PFSK-1 (cell line): ENCODE measurements around the gene GPR176.

Experiments
- FOXP2 ChIP-seq: optimal IDR thresholded peaks from 2 replicates; pipeline ENCODE3; 2011; ENCODE audit warnings: borderline replicate concordance, control low read depth, inconsistent platforms; ENCODE audit not compliant: insufficient read depth; ENCODE audit errors: extremely low read length, extremely low read depth
- POLR2AphosphoS5 ChIP-seq: IDR thresholded peaks from 2 replicates; pipeline ENCODE4 v1.6.1; 2012; ENCODE audit warnings: low read depth, mild to moderate bottlenecking, control low read depth, low read length, moderate library complexity
- REST ChIP-seq, 2 experiments: IDR thresholded peaks; 2 replicates each; pipeline versions ENCODE4 v1.6.1 to v1.8.0; 2011 to 2012; ENCODE audit warnings: low read depth in 2 of 2, low read length in 2 of 2, control low read depth in 1 of 2, inconsistent platforms in 1 of 2, mild to moderate bottlenecking in 1 of 2, moderate library complexity in 1 of 2; ENCODE audit not compliant: insufficient read depth in 1 of 2
- SIN3A ChIP-seq: IDR thresholded peaks from 2 replicates; pipeline ENCODE4 v1.6.1; 2012; ENCODE audit warnings: mild to moderate bottlenecking, low read length, moderate library complexity, borderline replicate concordance; ENCODE audit not compliant: insufficient read depth
- TAF1 ChIP-seq: IDR thresholded peaks from 2 replicates; pipeline ENCODE4 v1.6.1; 2012; ENCODE audit warnings: low read length, control low read depth, borderline replicate concordance; ENCODE audit not compliant: insufficient read depth

GPR176 gene

GRCh38 chr15:39869858-39870515, 50.1 kb downstream of the GPR176 start:
- TF ChIP-seq SIN3A = no peak
- no peak for TF ChIP-seq POLR2AphosphoS5
- TF ChIP-seq TAF1 = no peak
- no peak for TF ChIP-seq FOXP2
- no peak for TF ChIP-seq REST (IDR thresholded peaks at IDR 0.05; ENCODE audit: insufficient read depth in 1 of 2, low read depth in 2 of 2, low read length in 2 of 2)

GRCh38 chr15:39869254-39869653, 50.8 kb downstream of the GPR176 start:
- no peak for TF ChIP-seq POLR2AphosphoS5
- no peak for TF ChIP-seq REST (IDR thresholded peaks at IDR 0.05; ENCODE audit: insufficient read depth in 1 of 2, low read depth in 2 of 2, low read length in 2 of 2)
- no peak for TF ChIP-seq SIN3A
- no peak for TF ChIP-seq TAF1

- TF ChIP-seq POLR2AphosphoS5 (no peak), FOXP2 (no peak), TAF1 (no peak)
These were observed 51.7 kb downstream of the GPR176 start for GRCh38 chr15:39868396-39868795.

GRCh38 chr15:39864116-39864515, 56.0 kb downstream of the GPR176 start:
- TF ChIP-seq TAF1 = no peak
- TF ChIP-seq POLR2AphosphoS5 = no peak

GRCh38 chr15:39860871-39861270, 59.2 kb downstream of the GPR176 start:
- no peak for TF ChIP-seq REST (IDR thresholded peaks at IDR 0.05; ENCODE audit: insufficient read depth in 1 of 2, low read depth in 2 of 2, low read length in 2 of 2)
- no peak for TF ChIP-seq FOXP2
- TF ChIP-seq POLR2AphosphoS5 = no peak
- no peak for TF ChIP-seq SIN3A
- no peak for TF ChIP-seq TAF1

GRCh38 chr15:39860200-39860599, 59.9 kb downstream of the GPR176 start:
- no peak for TF ChIP-seq FOXP2
- TF ChIP-seq SIN3A = no peak
- TF ChIP-seq POLR2AphosphoS5 = no peak
- no peak for TF ChIP-seq REST (IDR thresholded peaks at IDR 0.05; ENCODE audit: insufficient read depth in 1 of 2, low read depth in 2 of 2, low read length in 2 of 2)
- no peak for TF ChIP-seq TAF1
